DND-41 (cell line): Measurements from ENCODE around the gene CLDN14.

Source experiments
- ATAC-seq: fragments of 200-7000 bp; cut with Tn5 transposase; 3 replicates; pipeline ENCODE4 v1.9.1; 2021; ENCODE audit warnings: low read depth; ENCODE audit not compliant: insufficient read depth
- DNase-seq: peaks from one replicate; pipeline ENCODE4 v3.0.0-alpha.2; 2020
- H2AFZ ChIP-seq: 2 replicates; pipeline ENCODE4 v1.6.0; 2012; ENCODE audit warnings: low read depth, low read length
- H3K27ac ChIP-seq: 2 replicates; pipeline ENCODE4 v1.5.1; 2012; ENCODE audit warnings: low read length, inconsistent platforms
- H3K27me3 ChIP-seq: fragments of 200-600 bp; sonication (generic); 2 replicates; pipeline ENCODE4 v1.6.0; 2012; ENCODE audit warnings: low read length, mild to moderate bottlenecking, inconsistent platforms; ENCODE audit not compliant: insufficient read depth, poor library complexity
- H3K36me3 ChIP-seq: 2 replicates; pipeline ENCODE4 v1.5.1; 2012; ENCODE audit warnings: low read length, inconsistent platforms; ENCODE audit not compliant: insufficient read depth
- H3K4me1 ChIP-seq: 2 replicates; pipeline ENCODE4 v1.5.1; 2012; ENCODE audit warnings: mild to moderate bottlenecking, low read length; ENCODE audit not compliant: insufficient read depth
- H3K4me2 ChIP-seq: 2 replicates; pipeline ENCODE4 v1.6.0; 2012; ENCODE audit warnings: mild to moderate bottlenecking, moderate library complexity, low read length, inconsistent platforms; ENCODE audit not compliant: insufficient read depth
- H3K4me3 ChIP-seq, 2 experiments: fragments of 200-600 bp in 1 of 2; shearing (Covaris generic) in 1 of 2; 2 replicates each; pipeline ENCODE4 v1.5.1; 2012 to 2016; ENCODE audit warnings: inconsistent platforms in 2 of 2, low read length in 2 of 2, mild to moderate bottlenecking in 2 of 2, low read depth in 1 of 2, moderate library complexity in 1 of 2
- H3K79me2 ChIP-seq: 2 replicates; pipeline ENCODE4 v1.6.0; 2012; ENCODE audit warnings: low read length, inconsistent platforms; ENCODE audit not compliant: insufficient read depth
- H3K9ac ChIP-seq: 2 replicates; pipeline ENCODE4 v1.6.0; 2012; ENCODE audit warnings: low read depth, mild to moderate bottlenecking, inconsistent platforms, low read length, moderate library complexity
- H3K9me3 ChIP-seq: 2 replicates; pipeline ENCODE4 v1.5.1; 2012; ENCODE audit warnings: low read length, moderate library complexity, mild to moderate bottlenecking, inconsistent platforms; ENCODE audit not compliant: insufficient read depth, severe bottlenecking
- H4K20me1 ChIP-seq: 2 replicates; pipeline ENCODE4 v1.6.0; 2012; ENCODE audit warnings: low read length; ENCODE audit not compliant: insufficient read depth
- CTCF ChIP-seq: IDR thresholded peaks from 2 replicates; pipeline ENCODE4 v1.5.1; 2012; ENCODE audit warnings: borderline replicate concordance, low read length, moderate library complexity, mild to moderate bottlenecking; ENCODE audit not compliant: poor library complexity, severe bottlenecking; ENCODE audit errors: extremely low read depth
- EZH2 ChIP-seq: IDR thresholded peaks from 3 replicates; pipeline ENCODE4 v1.6.1; 2012; ENCODE audit warnings: borderline replicate concordance, low read depth, mild to moderate bottlenecking, moderate library complexity, low read length, inconsistent platforms; ENCODE audit not compliant: severe bottlenecking

The CLDN14 gene

GRCh38 chr21:36526104-36526503, 46.2 kb upstream of the CLDN14 start:
- Histone ChIP-seq H3K9ac (no peak overlapping the region), H3K4me3 (no peak overlapping the region), H3K4me1 (no peaks in the 10 kb centered on the region), H3K4me2 (no peak overlapping the region), H3K27me3 (peaks cover 4% of the 10 kb centered on the region), H2AFZ (no peak overlapping the region), H3K9me3 (no peaks in the 10 kb centered on the region), H3K27ac (no peak overlapping the region), H3K36me3 (no peaks in the 10 kb centered on the region), H4K20me1 (no peaks in the 10 kb centered on the region), H3K79me2 (no peaks in the 10 kb centered on the region)
- ATAC-seq = no peak
- DNase-seq = no peak
- TF ChIP-seq CTCF = no peak

- H3K9ac ChIP-seq = no peak overlapping the region
- no peaks in the 10 kb centered on the region for H4K20me1 ChIP-seq
- H3K9me3 ChIP-seq = peaks cover 4% of the 10 kb centered on the region
- DNase-seq (no peak), ATAC-seq (no peak)
- TF ChIP-seq CTCF (no peak), EZH2 (no peak)
- H3K4me2 ChIP-seq = no peak overlapping the region
- no peaks in the 10 kb centered on the region for H3K4me1 ChIP-seq
- H2AFZ ChIP-seq = no peak overlapping the region
- H3K27ac ChIP-seq = no peak overlapping the region
- no peak overlapping the region for H3K4me3 ChIP-seq
- H3K79me2 ChIP-seq = no peaks in the 10 kb centered on the region
- H3K36me3 ChIP-seq = no peaks in the 10 kb centered on the region
- H3K27me3 ChIP-seq = peaks cover 4% of the 10 kb centered on the region
These were observed 44.6 kb upstream of the CLDN14 start for GRCh38 chr21:36524477-36524876.

GRCh38 chr21:36522219-36522808, 42.4 kb upstream of the CLDN14 start:
- no peaks in the 10 kb centered on the region for H3K36me3 ChIP-seq
- H3K27me3 ChIP-seq = peaks cover 1% of the 10 kb centered on the region
- H3K79me2 ChIP-seq = no peaks in the 10 kb centered on the region
- H3K9ac ChIP-seq = no peak overlapping the region
- H3K27ac ChIP-seq = no peak overlapping the region
- no peaks in the 10 kb centered on the region for H3K4me1 ChIP-seq
- no peak for TF ChIP-seq CTCF
- no peak for TF ChIP-seq EZH2
- no peak overlapping the region for H3K4me3 ChIP-seq
- DNase-seq (no peak), ATAC-seq (no peak)
- no peak overlapping the region for H3K4me2 ChIP-seq
- no peaks in the 10 kb centered on the region for H4K20me1 ChIP-seq
- H3K9me3 ChIP-seq = peaks cover 4% of the 10 kb centered on the region
- no peak overlapping the region for H2AFZ ChIP-seq
